GM18508 (cell line): ENCODE results near the gene CADM3.

Source experiments
- ATAC-seq: cut with Tn5 transposase; IDR thresholded peaks from one replicate; pipeline ENCODE4 v1.9.1; 2021; ENCODE audit warnings: moderate number of reproducible peaks; ENCODE audit not compliant: insufficient read depth, unreplicated experiment

The CADM3 gene

GRCh38 chr1:159247266-159247665, 75.9 kb downstream of the CADM3 start:
- ATAC-seq: no peak

DNA sequence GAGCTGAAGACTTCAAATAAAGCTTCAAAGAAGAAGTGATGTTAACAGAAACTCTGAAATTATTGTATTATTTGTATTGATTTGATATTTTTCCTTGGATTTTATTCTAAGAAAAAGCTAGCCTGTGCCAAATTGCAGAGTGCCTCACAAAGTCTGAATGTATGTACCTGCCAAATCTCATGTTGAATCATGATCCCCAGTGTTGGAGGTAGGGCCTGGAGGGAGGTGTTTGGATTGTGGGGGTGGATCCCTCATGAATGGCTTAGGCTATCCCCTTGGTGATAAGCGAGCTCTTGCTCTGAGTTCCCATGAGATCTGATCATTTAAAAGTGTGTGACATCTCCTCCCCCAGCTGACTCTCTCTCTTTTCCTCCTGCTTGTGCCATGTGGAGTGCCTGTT, 76.9 kb downstream of the CADM3 start:
- ATAC-seq: no peak

DNA sequence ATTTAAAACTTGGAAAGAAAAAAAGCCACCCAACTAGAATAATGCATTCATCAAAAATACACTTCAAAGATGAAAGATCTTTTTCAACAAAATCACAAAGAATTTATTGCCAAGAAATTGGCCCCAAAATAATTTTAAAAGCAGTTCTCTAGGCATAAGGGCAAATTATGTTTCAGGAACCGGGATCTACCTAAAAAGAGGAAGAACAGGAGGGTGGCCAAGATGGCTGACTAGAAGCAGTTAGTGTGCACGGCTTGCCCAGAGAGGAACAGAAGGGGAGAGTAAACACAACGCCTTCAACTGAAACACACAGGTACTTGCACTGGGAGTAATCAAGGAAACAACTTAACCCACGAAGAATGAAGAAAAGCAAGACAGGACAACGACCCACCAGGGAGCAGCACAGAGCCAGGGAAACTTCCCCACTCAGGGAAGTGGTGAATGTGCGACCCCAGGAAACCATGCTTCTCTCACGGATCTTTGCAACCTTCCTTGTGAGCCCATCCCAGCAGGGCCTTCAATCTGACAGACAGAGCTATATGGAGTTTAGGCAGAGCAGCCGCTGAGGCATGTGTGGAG, 79.3 kb downstream of the CADM3 start:
- no peak for ATAC-seq
